ENCODE data around the gene MGAT1.
"Not testable (repeated sequence)": the region's sequence is repeated elsewhere in the genome, so short reads cannot be mapped to it uniquely, and the experiment has no call there.

Gene MGAT1

GRCh38 chr5:180790020-180790419 is 12.6 kb downstream of the MGAT1 start:
- DNase-seq (ENCODE audit: low read depth): no peak
- no peak overlapping the region for H3K4me3 ChIP-seq (ENCODE audit: low read depth, low read length)

- DNase-seq (ENCODE audit: low read depth): not testable (repeated sequence)
Measured at GRCh38 chr5:180788651-180789410, 13.8 kb downstream of the MGAT1 start.

GRCh38 chr5:180787711-180788431 is 14.7 kb downstream of the MGAT1 start:
- DNase-seq (ENCODE audit: low read depth): no peak
- no peak overlapping the region for H3K4me3 ChIP-seq (ENCODE audit: low read depth, low read length)

More at GRCh38 chr5:180788651-180789410, 13.8 kb downstream of the MGAT1 start:
- H3K4me3 ChIP-seq (ENCODE audit: low read depth, low read length): not testable (repeated sequence)

- no peak for DNase-seq (ENCODE audit: low read depth)
- no peak overlapping the region for H3K4me3 ChIP-seq (ENCODE audit: low read depth, low read length)
Measured at GRCh38 chr5:180786531-180787398, 15.8 kb downstream of the MGAT1 start.

GRCh38 chr5:180785794-180786221 is 16.8 kb downstream of the MGAT1 start:
- DNase-seq (ENCODE audit: low read depth): peak; percentile 79
- H3K4me3 ChIP-seq (ENCODE audit: low read depth, low read length): no peak overlapping the region

GRCh38 chr5:180785121-180785781 is 17.4 kb downstream of the MGAT1 start:
- DNase-seq (ENCODE audit: low read depth): no peak
- no peak overlapping the region for H3K4me3 ChIP-seq (ENCODE audit: low read depth, low read length)

GRCh38 chr5:180784497-180785097 is 18.0 kb downstream of the MGAT1 start:
- DNase-seq (ENCODE audit: low read depth): peak; percentile 56
- no peak overlapping the region for H3K4me3 ChIP-seq (ENCODE audit: low read depth, low read length)

GRCh38 chr5:180783340-180784052 is 19.1 kb downstream of the MGAT1 start:
- DNase-seq (ENCODE audit: low read depth): no peak
- H3K4me3 ChIP-seq (ENCODE audit: low read depth, low read length): no peak overlapping the region

- DNase-seq (ENCODE audit: low read depth): no peak
- H3K4me3 ChIP-seq (ENCODE audit: low read depth, low read length): no peak overlapping the region
Measured at GRCh38 chr5:180782748-180783147, 19.9 kb downstream of the MGAT1 start.

GRCh38 chr5:180781900-180782326 is 20.7 kb downstream of the MGAT1 start:
- DNase-seq (ENCODE audit: low read depth); H3K4me3 ChIP-seq (ENCODE audit: low read depth, low read length): not testable (repeated sequence)

GRCh38 chr5:180779985-180780610 is 22.5 kb downstream of the MGAT1 start:
- H3K4me3 ChIP-seq (ENCODE audit: low read depth, low read length): no peak overlapping the region
- no peak for DNase-seq (ENCODE audit: low read depth)

- no peak overlapping the region for H3K4me3 ChIP-seq (ENCODE audit: low read depth, low read length)
Measured at GRCh38 chr5:180777475-180777874, 25.1 kb downstream of the MGAT1 start.

GRCh38 chr5:180776376-180776775 is 26.2 kb downstream of the MGAT1 start:
- DNase-seq (ENCODE audit: low read depth): no peak
- no peak overlapping the region for H3K4me3 ChIP-seq (ENCODE audit: low read depth, low read length)

More at GRCh38 chr5:180777475-180777874, 25.1 kb downstream of the MGAT1 start:
- DNase-seq (ENCODE audit: low read depth): no peak

- DNase-seq (ENCODE audit: low read depth): no peak
Measured at GRCh38 chr5:180775624-180776023, 27.0 kb downstream of the MGAT1 start.

GRCh38 chr5:180771839-180772238 is 30.8 kb downstream of the MGAT1 start:
- DNase-seq (ENCODE audit: low read depth): no peak
- no peak overlapping the region for H3K4me3 ChIP-seq (ENCODE audit: low read depth, low read length)

More at GRCh38 chr5:180775624-180776023, 27.0 kb downstream of the MGAT1 start:
- H3K4me3 ChIP-seq (ENCODE audit: low read depth, low read length): no peak overlapping the region

GRCh38 chr5:180769821-180770220 is 32.8 kb downstream of the MGAT1 start:
- DNase-seq (ENCODE audit: low read depth): no peak
- no peak overlapping the region for H3K4me3 ChIP-seq (ENCODE audit: low read depth, low read length)

- DNase-seq (ENCODE audit: low read depth): no peak
Measured at GRCh38 chr5:180755601-180756000, 47.0 kb downstream of the MGAT1 start.

GRCh38 chr5:180744253-180744652 is 58.4 kb downstream of the MGAT1 start:
- no peak for DNase-seq (ENCODE audit: low read depth)
- H3K4me3 ChIP-seq (ENCODE audit: low read depth, low read length): no peak overlapping the region

More at GRCh38 chr5:180755601-180756000, 47.0 kb downstream of the MGAT1 start:
- no peak overlapping the region for H3K4me3 ChIP-seq (ENCODE audit: low read depth, low read length)
